IMR-90 (cell line): ENCODE measurements around the gene TSPAN17. TPM values are rescaled to one million over a fixed set of nuclear protein-coding genes. Genes with fewer than 3 reads are reported as not detected.

ENCODE experiments used
- ATAC-seq: fragments of 200-7000 bp; cut with Tn5 transposase; 2 replicates; pipeline ENCODE4 v1.9.1; 2020; ENCODE audit warnings: low read depth, mild to moderate bottlenecking, moderate library complexity
- BruUV-seq: library from RNA; stranded (reverse); fragments of 400-500 nt; replicated peaks from 2 replicates; lab custom pipeline; 2021; lab: Mats Ljungman, UMichigan
- CTCF ChIA-PET: fragments of 300-600 bp; formaldehyde crosslinking; extraction: SDS; loops from one replicate; lab custom pipeline; 2021; ENCODE audit warnings: antibody characterized with exemption; lab: Yijun Ruan, JAX
- POLR2A ChIA-PET: fragments of 300-600 bp; sonication (Branson Sonifier 250); formaldehyde crosslinking; loops from one replicate; lab custom pipeline; 2022; ENCODE audit warnings: antibody characterized with exemption; ENCODE audit not compliant: unreplicated experiment; lab: Charles Lee
- DNase-seq: peaks from one replicate; pipeline ENCODE4 v3.0.0; 2013
- H2AFZ ChIP-seq: replicated peaks from 2 replicates; pipeline ENCODE3; 2013; ENCODE audit warnings: low read length, mild to moderate bottlenecking; ENCODE audit not compliant: poor library complexity
- H2AK5ac ChIP-seq: 2 replicates; pipeline ENCODE4 v1.6.1; 2013; ENCODE audit warnings: low read depth, low read length, inconsistent platforms
- H2AK9ac ChIP-seq: replicated peaks from 2 replicates; pipeline ENCODE3; 2013; ENCODE audit warnings: mild to moderate bottlenecking, low read depth, low read length, moderate library complexity; ENCODE audit not compliant: poor library complexity
- H2BK120ac ChIP-seq: 2 replicates; pipeline ENCODE4 v1.6.1; 2013; ENCODE audit warnings: low read depth, low read length, inconsistent platforms
- H2BK15ac ChIP-seq: 3 replicates; pipeline ENCODE4 v1.6.1; 2013; ENCODE audit warnings: low read depth, low read length, inconsistent platforms
- H2BK20ac ChIP-seq: 2 replicates; pipeline ENCODE4 v1.6.1; 2013; ENCODE audit warnings: low read depth, mild to moderate bottlenecking, inconsistent platforms, low read length, moderate library complexity
- H2BK5ac ChIP-seq: 2 replicates; pipeline ENCODE4 v1.6.1; 2013; ENCODE audit warnings: mild to moderate bottlenecking, low read depth, low read length, inconsistent platforms; ENCODE audit not compliant: poor library complexity, severe bottlenecking
- H3K14ac ChIP-seq: replicated peaks from 2 replicates; pipeline ENCODE4 v1.6.1; 2013; ENCODE audit warnings: low read depth, low read length, inconsistent platforms
- H3K18ac ChIP-seq: 2 replicates; pipeline ENCODE4 v1.6.1; 2013; ENCODE audit warnings: low read depth, low read length, control low read depth
- H3K23ac ChIP-seq: 2 replicates; pipeline ENCODE4 v1.6.1; 2013; ENCODE audit warnings: low read depth, low read length, inconsistent platforms
- H3K27ac ChIP-seq: 2 replicates; pipeline ENCODE4 v1.5.1; 2013; ENCODE audit warnings: mild to moderate bottlenecking, control low read depth, low read length; ENCODE audit not compliant: insufficient read depth
- H3K27me3 ChIP-seq: 2 replicates; pipeline ENCODE4 v1.6.1; 2013; ENCODE audit warnings: low read length; ENCODE audit not compliant: control insufficient read depth, insufficient read depth
- H3K36me3 ChIP-seq: 2 replicates; pipeline ENCODE4 v1.6.1; 2013; ENCODE audit warnings: low read length, mixed read lengths; ENCODE audit not compliant: control insufficient read depth, insufficient read depth
- H3K4ac ChIP-seq: 2 replicates; pipeline ENCODE4 v1.6.1; 2013; ENCODE audit warnings: low read depth, low read length, inconsistent platforms
- H3K4me1 ChIP-seq: 2 replicates; pipeline ENCODE4 v1.6.1; 2013; ENCODE audit warnings: low read length, mixed read lengths; ENCODE audit not compliant: control insufficient read depth, insufficient read depth
- H3K4me2 ChIP-seq: 2 replicates; pipeline ENCODE4 v1.6.1; 2013; ENCODE audit warnings: low read depth, mild to moderate bottlenecking, control low read depth, low read length, moderate library complexity
- H3K4me3 ChIP-seq: 2 replicates; pipeline ENCODE4 v1.5.1; 2013; ENCODE audit warnings: low read depth, mild to moderate bottlenecking, control low read depth, low read length, moderate library complexity; ENCODE audit not compliant: insufficient read depth
- H3K56ac ChIP-seq: 2 replicates; pipeline ENCODE4 v1.6.1; 2013; ENCODE audit warnings: low read length, inconsistent platforms; ENCODE audit not compliant: insufficient read depth; ENCODE audit errors: extremely low read depth
- H3K79me1 ChIP-seq, 2 experiments: 2 replicates each; pipeline ENCODE4 v1.6.1; 2013; ENCODE audit warnings: low read length in 2 of 2, inconsistent platforms in 1 of 2, low read depth in 1 of 2
- H3K9ac ChIP-seq: 2 replicates; pipeline ENCODE4 v1.6.1; 2013; ENCODE audit warnings: low read depth, low read length, control low read depth
- H3K9me1 ChIP-seq: 2 replicates; pipeline ENCODE4 v1.6.1; 2013; ENCODE audit warnings: low read length, inconsistent platforms; ENCODE audit not compliant: insufficient read depth
- H3K9me3 ChIP-seq: 2 replicates; pipeline ENCODE4 v1.6.1; 2013; ENCODE audit warnings: low read length; ENCODE audit not compliant: control insufficient read depth, insufficient read depth
- H4K20me1 ChIP-seq: 2 replicates; pipeline ENCODE4 v1.6.1; 2013; ENCODE audit warnings: low read length, inconsistent platforms; ENCODE audit not compliant: insufficient read depth
- H4K5ac ChIP-seq: 2 replicates; pipeline ENCODE4 v1.6.1; 2013; ENCODE audit warnings: mild to moderate bottlenecking, low read depth, low read length, control low read depth
- H4K8ac ChIP-seq, 2 experiments: 2 replicates each; pipeline ENCODE4 v1.6.1; 2013; ENCODE audit warnings: low read depth in 2 of 2, low read length in 2 of 2, control low read depth in 1 of 2, inconsistent platforms in 1 of 2
- H4K91ac ChIP-seq: 2 replicates; pipeline ENCODE4 v1.6.1; 2013; ENCODE audit warnings: low read depth, low read length, inconsistent platforms; ENCODE audit not compliant: insufficient read depth
- BHLHE40 ChIP-seq: fragments of 150-350 bp; IDR thresholded peaks from 2 replicates; pipeline ENCODE4 v1.6.1; 2016; ENCODE audit warnings: mild to moderate bottlenecking, low read depth, low read length
- CEBPB ChIP-seq: IDR thresholded peaks from 2 replicates; pipeline ENCODE4 v1.6.1; 2012; ENCODE audit warnings: low read depth, low read length, improper control_type of control experiment
- CHD1 ChIP-seq: IDR thresholded peaks from 2 replicates; pipeline ENCODE4 v1.6.1; 2012; ENCODE audit warnings: low read depth, low read length, improper control_type of control experiment
- CTCF ChIP-seq: conservative IDR thresholded peaks from 2 replicates; pipeline ENCODE4 v1.5.1; 2012; ENCODE audit warnings: mild to moderate bottlenecking, low read depth, low read length, improper control_type of control experiment
- ELK1 ChIP-seq: fragments of 150-350 bp; IDR thresholded peaks from 2 replicates; pipeline ENCODE4 v1.6.1; 2016; ENCODE audit warnings: low read depth, mild to moderate bottlenecking, low read length, moderate library complexity, borderline replicate concordance
- FOS ChIP-seq: fragments of 150-350 bp; IDR thresholded peaks from 2 replicates; pipeline ENCODE4 v1.6.1; 2016; ENCODE audit warnings: low read depth, low read length
- MAFK ChIP-seq: IDR thresholded peaks from 2 replicates; pipeline ENCODE4 v1.6.1; 2012; ENCODE audit warnings: low read depth, low read length, improper control_type of control experiment
- MAZ ChIP-seq: IDR thresholded peaks from 2 replicates; pipeline ENCODE4 v1.6.1; 2012; ENCODE audit warnings: low read depth, mild to moderate bottlenecking, low read length, improper control_type of control experiment, moderate library complexity, borderline replicate concordance
- MXI1 ChIP-seq: IDR thresholded peaks from 2 replicates; pipeline ENCODE4 v1.6.1; 2012; ENCODE audit warnings: low read depth, mild to moderate bottlenecking, low read length, moderate library complexity, borderline replicate concordance
- NFE2L2 ChIP-seq: fragments of 150-350 bp; IDR thresholded peaks from 2 replicates; pipeline ENCODE4 v1.6.1; 2016; ENCODE audit warnings: low read depth, mild to moderate bottlenecking, low read length
- POLR2A ChIP-seq: IDR thresholded peaks from 2 replicates; pipeline ENCODE4 v1.6.1; 2012; ENCODE audit warnings: mild to moderate bottlenecking, low read depth, low read length
- RAD21 ChIP-seq: IDR thresholded peaks from 2 replicates; pipeline ENCODE4 v1.6.1; 2012; ENCODE audit warnings: low read length, improper control_type of control experiment
- RCOR1 ChIP-seq: IDR thresholded peaks from 2 replicates; pipeline ENCODE4 v1.6.1; 2012; ENCODE audit warnings: mild to moderate bottlenecking, low read length, improper control_type of control experiment; ENCODE audit not compliant: insufficient replicate concordance
- RFX5 ChIP-seq: IDR thresholded peaks from 2 replicates; pipeline ENCODE4 v1.8.0; 2012; ENCODE audit warnings: low read depth, mild to moderate bottlenecking, low read length, moderate library complexity
- SMC3 ChIP-seq: fragments of 150-350 bp; IDR thresholded peaks from 2 replicates; pipeline ENCODE4 v1.6.1; 2016; ENCODE audit warnings: low read depth, mild to moderate bottlenecking, antibody characterized with exemption, low read length, moderate library complexity
- USF2 ChIP-seq: fragments of 150-350 bp; IDR thresholded peaks from 2 replicates; pipeline ENCODE4 v1.6.1; 2017; ENCODE audit warnings: mild to moderate bottlenecking, antibody characterized with exemption, low read length, low read depth
- WGBS, 2 experiments: methylation state at CpG; one replicate each; pipeline versions ENCODE4 v1.1.5 to v1.1.7; 2013; ENCODE audit warnings: missing lambda C conversion rate in 2 of 2; ENCODE audit not compliant: insufficient read length in 1 of 2; ENCODE audit errors: extremely low coverage in 2 of 2; 5-methylcytosine and 5-hydroxymethylcytosine counted together
- dilution Hi-C: fragments of 300-500 bp; cut with HindIII; formaldehyde crosslinking; loops from one replicate; pipeline ENCODE4 v1.14.3; 2018; ENCODE audit warnings: low sequenced_read_pairs; ENCODE audit not compliant: unreplicated experiment
- in situ Hi-C: fragments of 300-500 bp; cut with MboI; formaldehyde crosslinking; loops from 3 replicates; pipeline ENCODE4 v1.14.3; 2019; ENCODE audit warnings: low sequenced_read_pairs, inconsistent platforms, mixed read lengths
- intact Hi-C: fragments of 100-400 bp; cut with micrococcal nuclease; formaldehyde crosslinking; loops from 2 replicates; pipeline ENCODE4 v1.10.0; 2022
- polyA plus RNA-seq, 3 experiments: library from polyadenylated mRNA; depleted of rRNA; stranded (reverse); fragments of >200 nt; gene quantifications; 2 replicates each; pipeline ENCODE4 v1.2.3, GENCODE V29; 2012; ENCODE audit warnings: low replicate concordance in 1 of 3
- total RNA-seq: library from RNA; depleted of rRNA; stranded (reverse); fragments of >200 nt; gene quantifications from 2 replicates; pipeline ENCODE4 v1.2.3, GENCODE V29; 2012

Gene TSPAN17
- total and polyA plus RNA-seq, 2 of the 4 experiments (the other 2 are of a cell fraction) = 34.2 to 41.6 TPM

- Histone ChIP-seq H4K8ac (no peak overlapping the region), H2BK5ac (no peak overlapping the region), H3K36me3 (no peaks in the 10 kb centered on the region), H3K4me2 (no peak overlapping the region), H3K27ac (no peak overlapping the region), H3K56ac (no peak overlapping the region), H2AK9ac (no peak overlapping the region), H4K20me1 (no peaks in the 10 kb centered on the region), H4K91ac (no peak overlapping the region), H3K79me1 (no peaks in the 10 kb centered on the region), H4K5ac (no peak overlapping the region), H2BK120ac (no peak overlapping the region), H3K14ac (no peak overlapping the region), H2BK20ac (no peak overlapping the region), H3K18ac (no peak overlapping the region), H2BK15ac (no peak overlapping the region), H3K9ac (no peak overlapping the region), H3K4me3 (no peak overlapping the region), H3K4ac (no peak overlapping the region), H3K9me3 (0 out of 2 replicates have a peak, but pooled peaks cover 2% of the 10 kb centered on the region), H3K9me1 (no peaks in the 10 kb centered on the region), H3K4me1 (no peaks in the 10 kb centered on the region), H2AK5ac (no peak overlapping the region), H2AFZ (no peak overlapping the region), H3K27me3 (peaks cover 61% of the 10 kb centered on the region), H3K23ac (no peak overlapping the region)
- 40% methylated on average over 1 of the region's 6 CpGs; no CpG with 5 or more reads in 1 of the 2 experiments for WGBS, 2 experiments
- in situ Hi-C loops (no loop called here), intact Hi-C loops (no loop called here), dilution Hi-C loops (no loop called here)
- no TSS peak for BruUV-seq
- DNase-seq = no peak
- ChIA-PET POLR2A (no interaction called here), CTCF (interaction anchor here (1.2 kb wide), 1 partner anchor 22 kb away, joined by 3 read pairs; no protein-coding TSS in a partner anchor)
- no peak for ATAC-seq
- TF ChIP-seq CEBPB (no peak), CTCF (no peak), FOS (no peak), MAZ (no peak), MXI1 (no peak), POLR2A (no peak), MAFK (no peak), RFX5 (no peak), USF2 (no peak), CHD1 (no peak), RCOR1 (no peak), ELK1 (no peak), NFE2L2 (no peak), SMC3 (no peak), BHLHE40 (no peak), RAD21 (no peak)
These were observed 34.8 kb downstream of the TSPAN17 start for GRCh38 chr5:176682016-176682531.
